AG10803 (cell line): ENCODE measurements around the gene EVPLL.
"Not testable (repeated sequence)": the region's sequence is repeated elsewhere in the genome, so short reads cannot be mapped to it uniquely, and the experiment has no call there.

Source experiments
- DNase-seq: peaks from one replicate; pipeline ENCODE4 v3.0.0; 2010; ENCODE audit warnings: low read depth
- H3K4me3 ChIP-seq: 2 replicates; pipeline ENCODE4 v1.5.1; 2011; ENCODE audit warnings: mild to moderate bottlenecking, low read length, control low read depth
- TF ChIP-seq, protein P1 (sequence below): conservative IDR thresholded peaks from 2 replicates; pipeline ENCODE4 v1.5.1; 2011; ENCODE audit warnings: mild to moderate bottlenecking, low read length, control low read depth, inconsistent platforms

Gene EVPLL

GRCh38 chr17:18379246-18380146 lies 1.9 kb downstream of the EVPLL start:
- no peak overlapping the region for H3K4me3 ChIP-seq
- TF ChIP-seq, protein P1, sequence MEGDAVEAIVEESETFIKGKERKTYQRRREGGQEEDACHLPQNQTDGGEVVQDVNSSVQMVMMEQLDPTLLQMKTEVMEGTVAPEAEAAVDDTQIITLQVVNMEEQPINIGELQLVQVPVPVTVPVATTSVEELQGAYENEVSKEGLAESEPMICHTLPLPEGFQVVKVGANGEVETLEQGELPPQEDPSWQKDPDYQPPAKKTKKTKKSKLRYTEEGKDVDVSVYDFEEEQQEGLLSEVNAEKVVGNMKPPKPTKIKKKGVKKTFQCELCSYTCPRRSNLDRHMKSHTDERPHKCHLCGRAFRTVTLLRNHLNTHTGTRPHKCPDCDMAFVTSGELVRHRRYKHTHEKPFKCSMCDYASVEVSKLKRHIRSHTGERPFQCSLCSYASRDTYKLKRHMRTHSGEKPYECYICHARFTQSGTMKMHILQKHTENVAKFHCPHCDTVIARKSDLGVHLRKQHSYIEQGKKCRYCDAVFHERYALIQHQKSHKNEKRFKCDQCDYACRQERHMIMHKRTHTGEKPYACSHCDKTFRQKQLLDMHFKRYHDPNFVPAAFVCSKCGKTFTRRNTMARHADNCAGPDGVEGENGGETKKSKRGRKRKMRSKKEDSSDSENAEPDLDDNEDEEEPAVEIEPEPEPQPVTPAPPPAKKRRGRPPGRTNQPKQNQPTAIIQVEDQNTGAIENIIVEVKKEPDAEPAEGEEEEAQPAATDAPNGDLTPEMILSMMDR: no peak
- DNase-seq: no peak

DNA sequence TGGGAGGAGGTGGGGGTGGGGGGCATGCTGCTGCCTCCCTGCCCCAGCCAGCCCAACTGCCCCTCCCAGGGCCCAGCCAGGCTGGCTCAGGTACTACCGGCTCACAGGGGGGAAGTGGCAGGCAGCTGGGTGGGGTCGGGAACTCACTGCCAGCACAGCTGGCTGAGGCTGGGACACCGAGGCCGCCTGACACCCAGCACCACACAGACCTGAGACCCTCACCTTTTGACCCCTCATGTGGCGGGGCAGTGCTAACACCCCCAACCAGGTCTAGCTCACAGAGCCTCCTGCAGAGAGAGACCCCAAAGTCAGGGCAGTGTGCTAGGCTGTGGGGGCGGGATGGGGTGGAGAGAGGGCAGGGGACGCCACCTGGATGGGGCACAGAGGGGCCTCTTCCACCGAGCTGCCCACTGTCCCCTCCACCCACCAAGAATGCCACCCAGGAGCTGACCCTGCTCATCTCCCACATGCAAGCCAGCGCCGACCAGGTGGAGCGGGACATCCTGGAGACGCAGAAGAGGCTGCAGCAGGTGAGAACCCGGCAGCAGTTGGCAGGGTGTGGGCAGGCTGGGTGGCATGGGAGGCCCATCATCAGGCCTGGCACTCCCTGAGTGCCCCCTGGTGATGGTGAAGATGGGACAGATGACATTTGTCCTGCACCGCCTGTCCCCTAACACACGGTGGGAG lies 3.0 kb downstream of the EVPLL start:
- H3K4me3 ChIP-seq: no peak overlapping the region
- TF ChIP-seq, protein P1: no peak
- no peak for DNase-seq

DNA sequence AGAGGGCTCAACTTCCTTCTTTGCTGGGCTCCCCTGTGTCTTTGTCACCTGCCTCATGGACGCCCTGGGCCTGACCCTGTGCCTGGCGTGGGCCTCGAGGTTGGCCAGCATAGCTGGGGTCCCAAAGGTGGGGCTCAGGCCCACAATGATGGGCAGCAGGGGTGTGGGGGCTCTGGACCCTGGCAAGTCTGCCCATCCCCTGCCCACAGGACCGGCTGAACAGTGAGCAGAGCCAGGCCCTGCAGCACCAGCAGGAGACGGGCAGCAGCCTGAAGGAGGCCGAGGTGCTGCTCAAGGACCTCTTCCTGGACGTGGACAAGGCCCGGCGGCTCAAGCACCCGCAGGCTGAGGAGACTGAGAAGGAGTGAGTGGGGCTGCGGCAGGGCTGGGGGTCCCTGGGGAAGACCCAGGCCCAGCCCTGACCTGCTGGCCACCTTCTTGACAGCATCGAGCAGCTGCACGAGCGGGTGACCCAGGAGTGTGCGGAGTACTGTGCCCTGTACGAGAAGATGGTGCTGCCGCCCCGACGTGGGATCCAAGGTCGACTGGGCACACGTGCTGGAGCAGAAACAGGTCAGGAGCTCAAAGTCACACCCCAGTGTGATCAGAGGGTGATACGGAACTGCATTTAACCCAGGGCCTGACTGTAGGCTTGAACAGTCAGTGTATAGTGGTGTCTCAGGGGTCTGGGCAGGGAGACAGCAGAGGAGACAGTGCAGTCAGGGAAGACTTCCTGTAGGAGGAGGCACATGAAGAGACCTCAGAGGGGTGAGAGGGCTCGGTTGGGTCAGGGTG lies 3.8 kb downstream of the EVPLL start:
- no peak overlapping the region for H3K4me3 ChIP-seq
- no peak for DNase-seq
- TF ChIP-seq, protein P1: no peak

DNA sequence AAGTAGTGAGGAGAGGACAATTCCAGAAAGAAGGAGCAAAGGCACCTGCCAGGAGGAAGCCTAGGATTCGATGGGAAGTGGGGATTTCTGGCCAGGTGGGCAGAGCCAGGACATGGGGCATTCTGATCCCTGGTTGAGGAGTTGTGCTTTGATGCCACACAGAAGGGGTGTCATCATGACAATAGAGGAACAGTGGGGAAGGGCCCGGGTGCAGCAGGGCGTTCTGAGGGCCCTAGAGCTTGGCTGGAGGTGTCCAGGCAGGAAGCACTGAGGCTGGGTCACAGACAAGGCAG lies 4.3 kb downstream of the EVPLL start:
- no peak overlapping the region for H3K4me3 ChIP-seq
- TF ChIP-seq, protein P1: no peak
- DNase-seq: no peak

GRCh38 chr17:18382441-18383078 lies 5.0 kb downstream of the EVPLL start:
- no peak for DNase-seq
- H3K4me3 ChIP-seq: no peak overlapping the region
- TF ChIP-seq, protein P1: no peak

- not testable (repeated sequence) for DNase-seq, H3K4me3 ChIP-seq
Measured at GRCh38 chr17:18383079-18383481, 5.5 kb downstream of the EVPLL start.

DNA sequence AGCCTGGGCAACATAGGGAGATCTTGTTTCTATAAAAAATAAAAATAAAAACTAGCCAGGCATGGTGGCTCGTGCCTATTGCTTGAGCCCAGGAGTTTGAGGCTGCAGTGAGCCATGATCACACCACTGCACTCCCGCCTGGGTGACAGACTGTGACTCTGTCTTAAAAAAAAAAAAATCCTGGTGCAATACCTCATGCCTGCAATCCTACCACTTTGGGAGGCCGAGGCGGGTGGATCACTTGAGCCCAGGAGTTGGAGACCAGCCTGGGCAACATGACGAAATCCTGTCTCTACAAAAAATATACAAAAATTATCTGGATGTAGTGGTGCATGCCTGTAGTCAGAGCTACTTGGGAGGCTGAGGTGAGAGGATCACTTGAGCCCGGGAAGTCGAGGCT lies 6.7 kb downstream of the EVPLL start:
- not testable (repeated sequence) for H3K4me3 ChIP-seq, DNase-seq

DNA sequence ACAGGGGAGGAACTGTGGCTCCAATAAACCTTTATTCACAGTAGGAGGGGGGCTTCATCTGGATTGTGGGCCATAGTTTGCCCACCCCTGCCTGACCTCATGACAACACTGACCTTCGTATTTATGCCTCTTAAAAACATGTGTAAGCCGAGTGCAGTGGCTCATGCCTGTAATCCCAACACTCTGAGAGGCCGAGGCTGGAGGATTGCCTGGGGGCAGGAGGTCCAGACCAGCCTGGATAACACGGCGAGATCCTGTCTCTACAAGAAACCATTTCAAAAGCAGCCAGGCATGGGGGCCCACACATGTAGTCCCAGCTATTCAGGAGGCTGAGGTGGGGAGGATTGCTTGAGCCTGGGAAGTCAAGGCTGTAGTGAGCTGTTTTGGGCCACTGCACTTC lies 10.0 kb downstream of the EVPLL start:
- not testable (repeated sequence) for H3K4me3 ChIP-seq, DNase-seq

DNA sequence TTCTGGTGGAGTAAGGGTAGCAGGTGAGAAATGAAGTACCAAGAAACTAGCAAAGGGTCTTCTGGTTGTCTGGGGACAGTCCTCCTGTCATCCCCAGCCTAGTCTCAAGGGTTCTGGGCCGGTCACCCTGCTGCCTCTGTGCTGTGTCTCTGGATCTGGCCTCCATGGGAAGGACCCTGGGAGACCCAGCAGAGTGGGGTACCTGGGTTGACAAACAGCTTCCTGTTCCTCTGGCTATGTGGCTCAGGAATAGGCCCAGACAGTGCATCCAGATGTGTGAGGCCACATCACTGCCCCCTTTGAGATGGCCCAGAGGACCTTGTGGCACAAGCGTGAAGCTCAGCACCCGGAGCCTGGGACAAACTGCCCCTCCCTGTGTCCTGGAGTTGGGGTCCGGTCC lies 10.7 kb downstream of the EVPLL start:
- H3K4me3 ChIP-seq, DNase-seq: not testable (repeated sequence)

DNA sequence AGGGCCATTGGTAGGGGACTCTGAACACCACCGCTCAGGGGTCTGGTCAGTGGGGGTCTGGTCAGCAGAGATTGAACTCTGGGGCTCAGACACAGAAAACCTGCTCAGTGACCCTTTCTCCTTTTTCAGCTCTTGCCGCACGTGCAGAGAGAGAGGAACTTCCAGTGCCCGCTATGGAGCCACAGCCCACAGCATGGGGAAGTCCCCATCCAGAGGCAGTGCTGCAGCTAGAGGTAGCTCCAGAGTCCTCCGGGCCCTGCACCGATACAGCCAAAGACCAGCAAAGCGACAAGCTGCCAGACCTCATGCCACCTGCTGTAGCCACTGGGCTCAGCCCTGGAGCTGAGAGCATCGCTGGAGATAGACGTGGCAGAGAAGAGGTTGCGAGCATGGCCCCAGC lies 11.2 kb downstream of the EVPLL start:
- not testable (repeated sequence) for DNase-seq, H3K4me3 ChIP-seq

GRCh38 chr17:18401872-18402590 lies 24.5 kb downstream of the EVPLL start:
- DNase-seq, H3K4me3 ChIP-seq: not testable (repeated sequence)

GRCh38 chr17:18403166-18403565 lies 25.6 kb downstream of the EVPLL start:
- DNase-seq, H3K4me3 ChIP-seq: not testable (repeated sequence)
